Progenitor cell of endocrine pancreas (in vitro differentiated cells): ENCODE results near the gene WDR59. TPM values are rescaled to one million over a fixed set of nuclear protein-coding genes. Genes with fewer than 3 reads are reported as not detected.
A peak's percentile ranks its signal among the peaks of the same experiment; 100 is the strongest.

Experiments
- DNase-seq: peaks from one replicate; pipeline ENCODE4 v3.0.0; 2021; ENCODE audit warnings: low spot score; ENCODE audit not compliant: unreplicated experiment
- H3K27ac Mint-ChIP-seq: 2 replicates; pipeline ENCODE4 v1.8.0; 2021; ENCODE audit warnings: mild to moderate bottlenecking, moderate library complexity, mixed read lengths
- H3K27me3 Mint-ChIP-seq: 2 replicates; pipeline ENCODE4 v1.8.0; 2021; ENCODE audit warnings: mixed read lengths
- H3K36me3 Mint-ChIP-seq: 2 replicates; pipeline ENCODE4 v1.8.0; 2022; ENCODE audit warnings: mixed read lengths; ENCODE audit not compliant: insufficient read depth
- H3K4me1 Mint-ChIP-seq: 2 replicates; pipeline ENCODE4 v1.8.0; 2021; ENCODE audit warnings: low read depth, mixed read lengths
- H3K4me3 Mint-ChIP-seq: 2 replicates; pipeline ENCODE4 v1.8.0; 2021; ENCODE audit warnings: low read depth, mild to moderate bottlenecking, moderate library complexity, mixed read lengths
- H3K9me3 Mint-ChIP-seq: 2 replicates; pipeline ENCODE4 v1.8.0; 2021; ENCODE audit warnings: low read depth, mixed read lengths
- CTCF ChIP-seq: fragments of 200-600 bp; sonication (generic); IDR thresholded peaks from one replicate; pipeline ENCODE4 v1.5.0; 2021; ENCODE audit warnings: antibody characterized with exemption, mild to moderate bottlenecking; ENCODE audit not compliant: unreplicated experiment
- long read RNA-seq: library from polyadenylated mRNA; unstranded; transcript quantifications from one replicate; pipeline ENCODE4 v2.0.0, GENCODE V29; 2020
- total RNA-seq: library from RNA; stranded (reverse); gene quantifications from 2 replicates; pipeline ENCODE4 v1.2.1, GENCODE V29; 2021

The WDR59 gene
- total RNA-seq, result 150 and 154 TPM in 2 replicates
- long read RNA-seq, partial matches to known transcripts, result 29 of 35 reads
- long read RNA-seq, other reads (novel, unspliced or antisense), result 5 of 35 reads

GRCh38 chr16:74984529-74985296, at the start of gene WDR59:
TSS of gene WDR59 (minus strand) at chr16:74985123. CDS start at chr16:74985017, 106 bp downstream.
- no peak for TF ChIP-seq CTCF

GRCh38 chr16:75032655-75033054, 47.7 kb upstream of the WDR59 start:
- no peak for DNase-seq
- no peaks in the 10 kb centered on the region for H3K27me3 Mint-ChIP-seq
- H3K4me3 Mint-ChIP-seq, result no peak overlapping the region
- peaks cover 6% of the 10 kb centered on the region for H3K9me3 Mint-ChIP-seq
- peaks cover 15% of the 10 kb centered on the region for H3K36me3 Mint-ChIP-seq
- no peak overlapping the region for H3K27ac Mint-ChIP-seq
- H3K4me1 Mint-ChIP-seq, result no peaks in the 10 kb centered on the region
- no peak for TF ChIP-seq CTCF

More at GRCh38 chr16:74984529-74985296, at the start of gene WDR59:
- Mint-ChIP-seq H3K27ac (peak within 1 kb of the TSS; percentile 98), H3K27me3 (no peaks in the 10 kb centered on the region), H3K4me3 (peak within 1 kb of the TSS; percentile 89), H3K4me1 (peaks cover 9% of the 10 kb centered on the region), H3K36me3 (no peaks in the 10 kb centered on the region), H3K9me3 (no peaks in the 10 kb centered on the region)
- peak; percentile 96 for DNase-seq

- Mint-ChIP-seq H3K36me3 (peaks cover 5% of the 10 kb centered on the region), H3K4me1 (no peaks in the 10 kb centered on the region), H3K27ac (no peak overlapping the region), H3K27me3 (no peaks in the 10 kb centered on the region), H3K4me3 (no peak overlapping the region), H3K9me3 (no peaks in the 10 kb centered on the region)
- TF ChIP-seq CTCF, result no peak
- DNase-seq, result no peak
Measured at GRCh38 chr16:75029854-75030253, 44.9 kb upstream of the WDR59 start.

GRCh38 chr16:75028544-75029135, 43.7 kb upstream of the WDR59 start:
- peaks cover 1% of the 10 kb centered on the region for H3K4me1 Mint-ChIP-seq
- no peaks in the 10 kb centered on the region for H3K9me3 Mint-ChIP-seq
- H3K4me3 Mint-ChIP-seq, result no peak overlapping the region
- no peaks in the 10 kb centered on the region for H3K27me3 Mint-ChIP-seq
- H3K27ac Mint-ChIP-seq, result no peak overlapping the region
- no peak for TF ChIP-seq CTCF
- DNase-seq, result no peak
- peaks cover 3% of the 10 kb centered on the region for H3K36me3 Mint-ChIP-seq

GRCh38 chr16:75027520-75028300, 42.8 kb upstream of the WDR59 start:
- DNase-seq, result no peak
- no peak for TF ChIP-seq CTCF
- Mint-ChIP-seq H3K4me3 (no peak overlapping the region), H3K27ac (no peak overlapping the region), H3K27me3 (no peaks in the 10 kb centered on the region), H3K9me3 (peaks cover 1% of the 10 kb centered on the region), H3K36me3 (peaks cover 7% of the 10 kb centered on the region), H3K4me1 (peaks cover 1% of the 10 kb centered on the region)
